CD4-positive, alpha-beta T cell treated with Interleukin-10 for 1 hour (primary cell): ENCODE measurements around the gene PRPH.

Source experiments
- DNase-seq: peaks from one replicate; pipeline ENCODE4 v3.0.0-alpha.2; 2020

PRPH gene

GRCh38 chr12:49334226-49334625, 39.3 kb downstream of the PRPH start:
- DNase-seq = no peak

GRCh38 chr12:49334681-49335080, 39.7 kb downstream of the PRPH start:
- DNase-seq = no peak

- no peak for DNase-seq
These were observed 40.4 kb downstream of the PRPH start for GRCh38 chr12:49335118-49335954.

GRCh38 chr12:49335955-49336644, 41.2 kb downstream of the PRPH start:
- DNase-seq = no peak

GRCh38 chr12:49336645-49337584, 42.0 kb downstream of the PRPH start, which contains the start of gene C1QL4:
Gene C1QL4, minus strand, starts transcription at chr12:49337188. Its CDS starts 711 bp downstream, at chr12:49336477.
- peak; percentile 90 for DNase-seq

- DNase-seq = no peak
These were observed 44.0 kb downstream of the PRPH start for GRCh38 chr12:49338830-49339463.

- DNase-seq = no peak
These were observed 44.5 kb downstream of the PRPH start for GRCh38 chr12:49339464-49339861.

GRCh38 chr12:49340095-49340870, 45.3 kb downstream of the PRPH start:
- DNase-seq = no peak

- DNase-seq = no peak
These were observed 46.2 kb downstream of the PRPH start for GRCh38 chr12:49340971-49341776.

- no peak for DNase-seq
These were observed 46.8 kb downstream of the PRPH start for GRCh38 chr12:49341777-49342065.

GRCh38 chr12:49342066-49342913, 47.3 kb downstream of the PRPH start:
- DNase-seq = peak; percentile 80

GRCh38 chr12:49342914-49343731, 48.2 kb downstream of the PRPH start:
- DNase-seq = peak; percentile 25

- DNase-seq = no peak
These were observed 49.6 kb downstream of the PRPH start for GRCh38 chr12:49344486-49345050.

- no peak for DNase-seq
These were observed 50.3 kb downstream of the PRPH start for GRCh38 chr12:49345051-49345824.

- no peak for DNase-seq
These were observed 51.1 kb downstream of the PRPH start for GRCh38 chr12:49345825-49346658.

- peak; percentile 28 for DNase-seq
These were observed 51.8 kb downstream of the PRPH start, which contains the start of gene DNAJC22 for GRCh38 chr12:49346659-49347310. Gene DNAJC22, plus strand, starts transcription at chr12:49346888. Its CDS starts 1,985 bp downstream, at chr12:49348873.
